ENCODE measurements around the gene PCNA.
"Not testable (repeated sequence)": the region's sequence is repeated elsewhere in the genome, so short reads cannot be mapped to it uniquely, and the experiment has no call there.

Gene PCNA

GRCh38 chr20:5073660-5074231 is 46.0 kb downstream of the PCNA start:
- CTCF ChIA-PET: no interaction called here

GRCh38 chr20:5072756-5073659 is 46.8 kb downstream of the PCNA start:
- Mint-ChIP-seq H3K4me3 (no peak overlapping the region), H3K4me1 (peaks cover 45% of the 10 kb centered on the region), H3K27ac (no peak overlapping the region), H3K27me3 (no peaks in the 10 kb centered on the region), H3K9me3 (no peaks in the 10 kb centered on the region), H3K36me3 (peaks cover 2% of the 10 kb centered on the region)
- DNase-seq: no peak
- CTCF ChIA-PET: no interaction called here

More at GRCh38 chr20:5073660-5074231, 46.0 kb downstream of the PCNA start:
- Mint-ChIP-seq H3K27me3 (no peaks in the 10 kb centered on the region), H3K36me3 (peaks cover 2% of the 10 kb centered on the region), H3K4me3 (no peak overlapping the region), H3K27ac (peak overlapping the region; percentile 28), H3K9me3 (no peaks in the 10 kb centered on the region), H3K4me1 (peaks cover 46% of the 10 kb centered on the region)
- DNase-seq: no peak

GRCh38 chr20:5071942-5072341 is 47.8 kb downstream of the PCNA start:
- CTCF ChIA-PET, H3K9me3 Mint-ChIP-seq, H3K36me3 Mint-ChIP-seq, DNase-seq, H3K4me3 Mint-ChIP-seq, H3K27me3 Mint-ChIP-seq, H3K27ac Mint-ChIP-seq: not testable (repeated sequence)
- H3K4me1 Mint-ChIP-seq: peaks cover 34% of the 10 kb centered on the region

DNA sequence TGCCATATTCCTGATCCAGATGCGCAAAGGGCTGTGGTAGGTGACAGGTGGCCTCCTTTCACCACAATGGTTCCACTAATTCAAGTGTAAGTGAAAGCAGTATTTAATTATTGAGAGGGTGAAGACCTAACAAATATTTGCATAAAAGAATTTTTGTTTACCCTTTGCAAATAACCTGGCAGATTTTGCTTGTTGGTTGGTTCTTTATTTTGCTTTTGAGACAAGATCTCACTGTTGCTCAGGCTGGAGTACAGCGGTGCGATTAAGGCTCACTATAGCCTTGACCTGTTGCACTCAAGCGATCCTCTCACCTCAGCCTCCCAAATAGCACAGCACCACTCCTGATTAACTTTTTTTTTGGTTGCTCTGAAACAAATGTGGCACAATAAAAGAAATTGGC is 49.2 kb downstream of the PCNA start:
- H3K36me3 Mint-ChIP-seq: no peaks in the 10 kb centered on the region
- H3K27me3 Mint-ChIP-seq: peaks cover 3% of the 10 kb centered on the region
- no peak for DNase-seq
- H3K9me3 Mint-ChIP-seq: no peaks in the 10 kb centered on the region
- CTCF ChIA-PET: interaction anchor here (1.4 kb wide), 1 partner anchor 31 kb away, joined by 3 read pairs; no protein-coding TSS in a partner anchor
- H3K4me3 Mint-ChIP-seq: no peak overlapping the region
- peaks cover 30% of the 10 kb centered on the region for H3K4me1 Mint-ChIP-seq
- H3K27ac Mint-ChIP-seq: no peak overlapping the region

GRCh38 chr20:5070081-5070480 is 49.7 kb downstream of the PCNA start:
- CTCF ChIA-PET: interaction anchor here (1.4 kb wide), 1 partner anchor 31 kb away, joined by 3 read pairs; no protein-coding TSS in a partner anchor
- no peaks in the 10 kb centered on the region for H3K36me3 Mint-ChIP-seq
- H3K4me1 Mint-ChIP-seq: peaks cover 30% of the 10 kb centered on the region
- no peaks in the 10 kb centered on the region for H3K9me3 Mint-ChIP-seq
- no peak overlapping the region for H3K4me3 Mint-ChIP-seq
- H3K27me3 Mint-ChIP-seq: peaks cover 3% of the 10 kb centered on the region
- no peak overlapping the region for H3K27ac Mint-ChIP-seq
- DNase-seq: no peak

DNA sequence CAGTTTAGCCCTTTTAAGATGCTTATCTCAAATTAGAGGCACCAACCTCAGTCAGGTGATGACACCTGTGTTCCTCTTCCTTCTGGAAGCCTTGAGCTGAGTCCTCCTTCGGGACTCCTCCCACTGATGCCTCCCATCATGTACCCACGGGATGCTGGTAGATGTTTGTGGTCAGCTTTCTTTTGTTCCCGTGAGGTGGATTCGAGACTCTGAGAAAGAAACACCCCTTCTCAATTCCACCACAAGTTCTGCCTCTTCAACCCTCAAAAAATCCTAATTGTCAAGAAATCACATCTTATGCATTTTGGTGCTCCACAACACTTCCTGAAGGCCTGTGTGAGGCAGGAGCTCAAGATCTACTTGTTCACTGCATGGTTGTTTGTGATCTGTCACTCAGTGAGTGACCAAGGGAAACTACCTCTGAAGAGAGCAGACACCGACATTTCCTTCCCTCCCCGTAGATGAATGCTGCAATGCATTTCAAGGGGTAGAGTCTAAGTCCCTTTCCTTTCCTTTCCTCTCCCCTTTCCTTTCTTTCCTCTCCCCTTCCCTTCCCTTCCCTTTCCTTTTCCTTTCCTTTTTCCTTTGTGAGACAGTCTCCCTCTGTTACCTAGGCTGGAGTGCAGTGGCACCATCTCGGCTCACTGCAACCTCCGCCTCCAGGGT is 50.5 kb downstream of the PCNA start:
- H3K27me3 Mint-ChIP-seq: peaks cover 3% of the 10 kb centered on the region
- no peak for DNase-seq
- no peak overlapping the region for H3K4me3 Mint-ChIP-seq
- peaks cover 27% of the 10 kb centered on the region for H3K4me1 Mint-ChIP-seq
- H3K27ac Mint-ChIP-seq: no peak overlapping the region
- CTCF ChIA-PET: interaction anchor here (1.4 to 2.3 kb wide), 2 partner anchors 12 to 32 kb away, joined by 3 to 9 read pairs; no protein-coding TSS in a partner anchor
- H3K36me3 Mint-ChIP-seq: no peaks in the 10 kb centered on the region
- no peaks in the 10 kb centered on the region for H3K9me3 Mint-ChIP-seq

GRCh38 chr20:5067877-5068645 is 51.7 kb downstream of the PCNA start:
- H3K4me1 Mint-ChIP-seq: peaks cover 17% of the 10 kb centered on the region
- no peak overlapping the region for H3K4me3 Mint-ChIP-seq
- H3K27ac Mint-ChIP-seq: no peak overlapping the region
- H3K9me3 Mint-ChIP-seq: no peaks in the 10 kb centered on the region
- no peak for DNase-seq
- H3K36me3 Mint-ChIP-seq: no peaks in the 10 kb centered on the region
- CTCF ChIA-PET: interaction anchor here (2.3 kb wide), 1 partner anchor 11 kb away, joined by 9 read pairs; no protein-coding TSS in a partner anchor
- H3K27me3 Mint-ChIP-seq: peaks cover 3% of the 10 kb centered on the region

DNA sequence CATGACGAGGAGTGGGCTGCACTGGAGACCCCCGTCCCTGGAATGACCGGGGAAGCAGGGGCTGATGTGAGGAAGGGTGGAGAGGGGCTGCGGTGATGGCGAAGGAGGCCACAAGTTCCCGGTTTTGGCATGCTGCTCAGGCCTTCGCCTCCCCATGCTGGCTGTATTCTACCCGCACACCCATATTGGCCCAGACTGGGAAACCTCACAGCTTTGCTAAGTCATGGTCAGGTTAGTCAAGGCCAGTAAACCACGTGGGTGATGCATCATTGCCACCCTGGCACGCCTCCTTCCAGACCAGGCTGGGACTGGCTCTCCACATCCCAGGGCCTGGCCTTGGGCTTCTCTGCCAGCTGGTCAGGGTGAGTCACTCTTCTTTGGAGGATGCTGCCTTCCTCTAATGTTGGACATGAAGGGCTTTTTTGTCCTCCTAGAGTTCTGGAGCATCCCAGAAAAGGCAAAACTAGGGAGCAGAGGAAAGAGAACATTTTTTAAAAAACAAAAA is 53.8 kb downstream of the PCNA start:
- CTCF ChIA-PET: interaction anchor here (1.8 kb wide), 1 partner anchor 9 kb away, joined by 7 read pairs; no protein-coding TSS in a partner anchor
- Mint-ChIP-seq H3K9me3 (no peaks in the 10 kb centered on the region), H3K4me1 (peaks cover 25% of the 10 kb centered on the region), H3K27me3 (peaks cover 3% of the 10 kb centered on the region), H3K4me3 (no peak overlapping the region), H3K36me3 (no peaks in the 10 kb centered on the region), H3K27ac (no peak overlapping the region)
- no peak for DNase-seq

DNA sequence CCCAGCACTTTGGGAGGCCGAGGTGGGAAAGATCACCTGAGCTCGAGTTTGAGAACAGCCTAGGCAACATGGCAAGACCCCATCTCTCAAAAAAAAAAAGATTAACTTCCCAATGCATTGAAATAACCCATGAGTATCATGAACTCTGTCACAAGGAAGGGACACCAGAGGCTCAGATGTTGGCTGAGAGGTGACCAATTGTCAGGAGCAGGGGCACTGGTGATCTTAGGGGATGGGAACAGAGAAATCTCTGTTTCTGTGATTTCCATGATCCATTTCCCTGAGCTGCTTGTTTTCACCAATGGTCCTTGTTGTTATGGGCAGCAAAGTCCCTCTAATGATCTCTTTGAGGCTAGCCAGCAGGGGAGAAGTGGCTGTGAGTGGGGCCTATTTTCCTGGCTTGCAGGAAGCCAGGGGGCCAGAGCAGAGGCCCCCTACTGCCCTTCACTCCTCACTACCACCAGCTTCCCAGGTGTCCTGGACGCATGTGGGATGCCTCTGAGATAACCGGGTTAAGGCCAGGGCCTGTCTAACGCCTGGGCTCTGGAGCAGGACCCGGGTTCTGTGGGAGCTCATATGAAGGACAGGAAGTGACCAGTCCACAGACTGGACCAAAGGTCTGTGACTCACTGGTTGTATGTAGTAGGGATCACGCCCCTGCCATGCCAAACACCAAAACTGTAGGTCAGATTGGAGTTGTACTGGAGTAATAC is 54.4 kb downstream of the PCNA start:
- Mint-ChIP-seq H3K27me3 (peaks cover 3% of the 10 kb centered on the region), H3K4me1 (peaks cover 28% of the 10 kb centered on the region), H3K27ac (no peak overlapping the region), H3K9me3 (no peaks in the 10 kb centered on the region), H3K36me3 (no peaks in the 10 kb centered on the region), H3K4me3 (no peak overlapping the region)
- no peak for DNase-seq
- CTCF ChIA-PET: interaction anchor here (1.8 kb wide), 1 partner anchor 8 kb away, joined by 7 read pairs; no protein-coding TSS in a partner anchor
